ENCODE measurements around the gene MTMR11.
A peak's percentile ranks its signal among the peaks of the same experiment; 100 is the strongest.
"Not testable (repeated sequence)": the region's sequence is repeated elsewhere in the genome, so short reads cannot be mapped to it uniquely, and the experiment has no call there.

The MTMR11 gene

GRCh38 chr1:149936170-149936991 lies at the start of gene MTMR11:
TSS of gene MTMR11 (minus strand) at chr1:149936879. CDS start at chr1:149936647, 232 bp downstream.
- DNase-seq, result peak; percentile 43

GRCh38 chr1:149979972-149980540 lies 43.4 kb upstream of the MTMR11 start:
- DNase-seq, result peak; percentile 24

- DNase-seq, result peak; percentile 24
These were observed 42.7 kb upstream of the MTMR11 start for GRCh38 chr1:149979245-149979971.

- DNase-seq, result peak; percentile 24
These were observed 41.9 kb upstream of the MTMR11 start for GRCh38 chr1:149978547-149979023.

GRCh38 chr1:149977345-149977744 lies 40.7 kb upstream of the MTMR11 start:
- DNase-seq, result no peak

GRCh38 chr1:149972547-149972946 lies 35.9 kb upstream of the MTMR11 start:
- no peak for DNase-seq

- DNase-seq, result no peak
These were observed 31.0 kb upstream of the MTMR11 start for GRCh38 chr1:149967646-149968045.

- no peak for DNase-seq
These were observed 30.4 kb upstream of the MTMR11 start for GRCh38 chr1:149967041-149967440.

GRCh38 chr1:149966405-149966804 lies 29.7 kb upstream of the MTMR11 start:
- no peak for DNase-seq

- no peak for DNase-seq
These were observed 28.8 kb upstream of the MTMR11 start for GRCh38 chr1:149965440-149965839.

- no peak for DNase-seq
These were observed 26.7 kb upstream of the MTMR11 start for GRCh38 chr1:149963358-149963757.

GRCh38 chr1:149962736-149963135 lies 26.1 kb upstream of the MTMR11 start:
- DNase-seq, result no peak

GRCh38 chr1:149962039-149962647 lies 25.5 kb upstream of the MTMR11 start:
- peak; percentile 74 for DNase-seq

- not testable (repeated sequence) for DNase-seq
These were observed 20.9 kb upstream of the MTMR11 start for GRCh38 chr1:149957548-149957947.

- no peak for DNase-seq
These were observed 13.2 kb upstream of the MTMR11 start for GRCh38 chr1:149949911-149950310.

GRCh38 chr1:149945206-149945605 lies 8.5 kb upstream of the MTMR11 start:
- no peak for DNase-seq

GRCh38 chr1:149942885-149943284 lies 6.2 kb upstream of the MTMR11 start:
- no peak for DNase-seq

- peak; percentile 20 for DNase-seq
These were observed 5.5 kb upstream of the MTMR11 start for GRCh38 chr1:149942207-149942606.

- no peak for DNase-seq
These were observed 3.7 kb upstream of the MTMR11 start for GRCh38 chr1:149940427-149940826.

- not testable (repeated sequence) for DNase-seq
These were observed 2.0 kb upstream of the MTMR11 start for GRCh38 chr1:149938668-149939003.

GRCh38 chr1:149937759-149938158 lies 1.1 kb upstream of the MTMR11 start:
- no peak for DNase-seq

GRCh38 chr1:149936992-149937705 lies 470 bp upstream of the MTMR11 start:
- peak; percentile 39 for DNase-seq

GRCh38 chr1:149934356-149934755 lies 2.3 kb downstream of the MTMR11 start:
- DNase-seq, result no peak
